HG03196 (cell line): ENCODE data around the gene GPR179.
A peak's percentile ranks its signal among the peaks of the same experiment; 100 is the strongest.
"Not testable (repeated sequence)": the region's sequence is repeated elsewhere in the genome, so short reads cannot be mapped to it uniquely, and the experiment has no call there.

ENCODE experiments used
- ATAC-seq: cut with Tn5 transposase; IDR thresholded peaks from one replicate; pipeline ENCODE4 v1.9.1; 2021; ENCODE audit not compliant: unreplicated experiment

The GPR179 gene

GRCh38 chr17:38324772-38325171, 19.0 kb downstream of the GPR179 start:
- ATAC-seq = no peak

GRCh38 chr17:38324141-38324697, 19.5 kb downstream of the GPR179 start:
- ATAC-seq = no peak

GRCh38 chr17:38322897-38323296, 20.9 kb downstream of the GPR179 start:
- no peak for ATAC-seq

- ATAC-seq = no peak
These were observed 21.5 kb downstream of the GPR179 start for GRCh38 chr17:38322156-38322779.

- ATAC-seq = no peak
These were observed 23.3 kb downstream of the GPR179 start for GRCh38 chr17:38320482-38320881.

- no peak for ATAC-seq
These were observed 26.7 kb downstream of the GPR179 start for GRCh38 chr17:38317081-38317480.

- ATAC-seq = no peak
These were observed 28.3 kb downstream of the GPR179 start for GRCh38 chr17:38315497-38315896.

- ATAC-seq = peak; percentile 94
These were observed 46.8 kb downstream of the GPR179 start, which contains the start of gene MRPL45 for GRCh38 chr17:38296834-38297517. Gene MRPL45 (plus strand): TSS chr17:38297168. CDS start chr17:38297184, 16 bp downstream.

GRCh38 chr17:38295602-38296365, 48.0 kb downstream of the GPR179 start:
- ATAC-seq = not testable (repeated sequence)

- ATAC-seq = not testable (repeated sequence)
These were observed 54.0 kb downstream of the GPR179 start for GRCh38 chr17:38289760-38290159.

- not testable (repeated sequence) for ATAC-seq
These were observed 55.4 kb downstream of the GPR179 start for GRCh38 chr17:38288217-38288827.

GRCh38 chr17:38286501-38287091, 57.2 kb downstream of the GPR179 start:
- peak; percentile 55 for ATAC-seq

GRCh38 chr17:38285994-38286393, 57.8 kb downstream of the GPR179 start:
- not testable (repeated sequence) for ATAC-seq
